Skeletal muscle tissue (tissue), 4 donors: ENCODE data around the gene NPAS3. TPM values are rescaled to one million over a fixed set of nuclear protein-coding genes. Genes with fewer than 3 reads are reported as not detected.

Experiments used
- H3K27ac ChIP-seq: one replicate; pipeline ENCODE4 v1.7.0; 2013; ENCODE audit warnings: mild to moderate bottlenecking, low read depth, low read length, inconsistent platforms
- H3K27me3 ChIP-seq, 3 donors: one replicate each; pipeline ENCODE4 v1.7.0; 2013; ENCODE audit warnings: low read length in 3 of 3; ENCODE audit not compliant: control insufficient read depth in 3 of 3, insufficient read depth in 3 of 3
- H3K36me3 ChIP-seq, 3 donors: one replicate each; pipeline ENCODE4 v1.7.0; 2013; ENCODE audit warnings: low read length in 3 of 3; ENCODE audit not compliant: control insufficient read depth in 3 of 3, insufficient read depth in 3 of 3
- H3K4me1 ChIP-seq, 3 donors: one replicate each; pipeline ENCODE4 v1.7.0; 2013; ENCODE audit warnings: low read length in 3 of 3, mild to moderate bottlenecking in 3 of 3; ENCODE audit not compliant: control insufficient read depth in 3 of 3, insufficient read depth in 3 of 3
- H3K4me3 ChIP-seq, 3 donors: one replicate each; pipeline ENCODE4 v1.7.0; 2013; ENCODE audit warnings: low read length in 3 of 3
- H3K9ac ChIP-seq, 3 donors: one replicate each; pipeline ENCODE4 v1.7.0; 2013; ENCODE audit warnings: low read length in 3 of 3, mild to moderate bottlenecking in 3 of 3, moderate library complexity in 2 of 3, low read depth in 1 of 3
- H3K9me3 ChIP-seq, 3 donors: one replicate each; pipeline ENCODE4 v1.7.0; 2013; ENCODE audit warnings: low read length in 3 of 3; ENCODE audit not compliant: control insufficient read depth in 3 of 3
- total RNA-seq: library from RNA; depleted of rRNA; stranded (reverse); fragments of >200 nt; gene quantifications from one replicate; pipeline ENCODE4 v1.2.3, GENCODE V29; 2014
- donor health status: Osteomylitis.

Gene NPAS3
- total RNA-seq, 1 donor from 2014 or later = 9.9 TPM

GRCh38 chr14:33229269-33229929 is 290.7 kb downstream of the NPAS3 start:
- H3K27ac ChIP-seq = no peak overlapping the region
- H3K4me3 ChIP-seq = no peak overlapping the region
- H3K36me3 ChIP-seq = no peaks in the 10 kb centered on the region
- H3K27me3 ChIP-seq = no peaks in the 10 kb centered on the region
- H3K4me1 ChIP-seq = no peaks in the 10 kb centered on the region
- no peaks in the 10 kb centered on the region for H3K9me3 ChIP-seq
- H3K9ac ChIP-seq = no peak overlapping the region

GRCh38 chr14:33230021-33230420 is 291.3 kb downstream of the NPAS3 start:
- Histone ChIP-seq H3K27ac (no peak overlapping the region), H3K4me3 (no peak overlapping the region), H3K9me3 (no peaks in the 10 kb centered on the region), H3K4me1 (no peaks in the 10 kb centered on the region), H3K27me3 (no peaks in the 10 kb centered on the region), H3K9ac (no peak overlapping the region), H3K36me3 (no peaks in the 10 kb centered on the region)

GRCh38 chr14:33232031-33232430 is 293.4 kb downstream of the NPAS3 start:
- no peaks in the 10 kb centered on the region for H3K4me1 ChIP-seq
- H3K27me3 ChIP-seq = no peaks in the 10 kb centered on the region
- H3K27ac ChIP-seq = no peak overlapping the region
- no peak overlapping the region for H3K4me3 ChIP-seq
- no peaks in the 10 kb centered on the region for H3K9me3 ChIP-seq
- no peak overlapping the region for H3K9ac ChIP-seq
- no peaks in the 10 kb centered on the region for H3K36me3 ChIP-seq

- no peak overlapping the region for H3K27ac ChIP-seq
- no peak overlapping the region for H3K4me3 ChIP-seq
- H3K36me3 ChIP-seq = no peaks in the 10 kb centered on the region
- no peaks in the 10 kb centered on the region for H3K9me3 ChIP-seq
- H3K9ac ChIP-seq = no peak overlapping the region
- no peaks in the 10 kb centered on the region for H3K4me1 ChIP-seq
- H3K27me3 ChIP-seq = no peaks in the 10 kb centered on the region
These were observed 298.5 kb downstream of the NPAS3 start for GRCh38 chr14:33237115-33237740.

GRCh38 chr14:33239465-33239864 is 300.8 kb downstream of the NPAS3 start:
- H3K9me3 ChIP-seq = no peaks in the 10 kb centered on the region
- no peak overlapping the region for H3K9ac ChIP-seq
- no peaks in the 10 kb centered on the region for H3K4me1 ChIP-seq
- H3K27ac ChIP-seq = no peak overlapping the region
- H3K27me3 ChIP-seq = no peaks in the 10 kb centered on the region
- no peaks in the 10 kb centered on the region for H3K36me3 ChIP-seq
- no peak overlapping the region for H3K4me3 ChIP-seq

GRCh38 chr14:33240466-33240865 is 301.8 kb downstream of the NPAS3 start:
- Histone ChIP-seq H3K9ac (no peak overlapping the region), H3K4me3 (no peak overlapping the region), H3K27ac (no peak overlapping the region), H3K27me3 (no peaks in the 10 kb centered on the region), H3K9me3 (no peaks in the 10 kb centered on the region), H3K4me1 (no peaks in the 10 kb centered on the region), H3K36me3 (no peaks in the 10 kb centered on the region)

- Histone ChIP-seq H3K9ac (no peak overlapping the region), H3K36me3 (no peaks in the 10 kb centered on the region), H3K27ac (no peak overlapping the region), H3K4me1 (no peaks in the 10 kb centered on the region), H3K9me3 (no peaks in the 10 kb centered on the region), H3K4me3 (no peak overlapping the region), H3K27me3 (no peaks in the 10 kb centered on the region)
These were observed 302.7 kb downstream of the NPAS3 start for GRCh38 chr14:33241331-33241730.

GRCh38 chr14:33249233-33249820 is 310.6 kb downstream of the NPAS3 start:
- no peaks in the 10 kb centered on the region for H3K4me1 ChIP-seq
- no peak overlapping the region for H3K4me3 ChIP-seq
- no peaks in the 10 kb centered on the region for H3K27me3 ChIP-seq
- H3K9ac ChIP-seq = no peak overlapping the region
- no peaks in the 10 kb centered on the region for H3K36me3 ChIP-seq
- no peak overlapping the region for H3K27ac ChIP-seq
- H3K9me3 ChIP-seq = no peaks in the 10 kb centered on the region

- Histone ChIP-seq H3K36me3 (no peaks in the 10 kb centered on the region), H3K4me1 (no peaks in the 10 kb centered on the region), H3K27me3 (no peaks in the 10 kb centered on the region), H3K9me3 (no peaks in the 10 kb centered on the region), H3K4me3 (no peak overlapping the region), H3K9ac (no peak overlapping the region), H3K27ac (no peak overlapping the region)
These were observed 312.3 kb downstream of the NPAS3 start for GRCh38 chr14:33250963-33251362.

- no peak overlapping the region for H3K27ac ChIP-seq
- no peaks in the 10 kb centered on the region for H3K36me3 ChIP-seq
- no peak overlapping the region for H3K9ac ChIP-seq
- H3K27me3 ChIP-seq = no peaks in the 10 kb centered on the region
- H3K9me3 ChIP-seq = no peaks in the 10 kb centered on the region
- H3K4me3 ChIP-seq = no peak overlapping the region
- no peaks in the 10 kb centered on the region for H3K4me1 ChIP-seq
These were observed 315.7 kb downstream of the NPAS3 start for GRCh38 chr14:33254342-33254741.
